CD8-positive, alpha-beta memory T cell (primary cell): ENCODE data around the gene BEGAIN. TPM values are rescaled to one million over a fixed set of nuclear protein-coding genes. Genes with fewer than 3 reads are reported as not detected.

Source experiments
- CTCF ChIA-PET: fragments of 350-600 bp; sonication (Branson Sonifier 250); formaldehyde crosslinking; loops from one replicate; lab custom pipeline; 2021; ENCODE audit warnings: antibody characterized with exemption; lab: Charles Lee
- POLR2A ChIA-PET: fragments of 350-600 bp; sonication (Branson Sonifier 250); formaldehyde crosslinking; loops from one replicate; lab custom pipeline; 2021; ENCODE audit warnings: antibody characterized with exemption; lab: Charles Lee
- DNase-seq, 5 donors: peaks; one replicate each; pipeline versions ENCODE4 v3.0.0 to v3.0.0-alpha.2; 2020 to 2022; ENCODE audit warnings: mixed read lengths in 1 of 5
- H3K27ac ChIP-seq: one replicate; pipeline ENCODE4 v1.7.0; 2013; ENCODE audit warnings: low read depth, mild to moderate bottlenecking, low read length, moderate library complexity
- H3K27me3 ChIP-seq: 2 replicates; pipeline ENCODE4 v1.7.0; 2013; ENCODE audit warnings: low read length, mild to moderate bottlenecking; ENCODE audit not compliant: insufficient read depth, poor library complexity, severe bottlenecking
- H3K36me3 ChIP-seq: 2 replicates; pipeline ENCODE4 v1.7.0; 2013; ENCODE audit warnings: mild to moderate bottlenecking, low read length, moderate library complexity; ENCODE audit not compliant: insufficient read depth
- H3K4me1 ChIP-seq: 2 replicates; pipeline ENCODE4 v1.7.0; 2013; ENCODE audit warnings: mild to moderate bottlenecking, low read length, moderate library complexity; ENCODE audit not compliant: insufficient read depth
- H3K4me3 ChIP-seq: 2 replicates; pipeline ENCODE4 v1.7.0; 2013; ENCODE audit warnings: mild to moderate bottlenecking, low read length
- H3K9me3 ChIP-seq: 2 replicates; pipeline ENCODE4 v1.7.0; 2013; ENCODE audit warnings: mild to moderate bottlenecking, low read length
- H3K27ac Mint-ChIP-seq, 8 donors: one replicate each; pipeline ENCODE4 v1.8.0; 2020 to 2021; ENCODE audit warnings: mixed read lengths in 8 of 8, mild to moderate bottlenecking in 6 of 8, inconsistent platforms in 3 of 8, moderate library complexity in 3 of 8
- H3K27me3 Mint-ChIP-seq, 2 donors: one replicate each; pipeline ENCODE4 v1.8.0; 2020 to 2021; ENCODE audit warnings: mixed read lengths in 2 of 2, mild to moderate bottlenecking in 1 of 2, moderate library complexity in 1 of 2
- H3K36me3 Mint-ChIP-seq, 3 donors: one replicate each; pipeline ENCODE4 v1.8.0; 2020 to 2021; ENCODE audit warnings: mixed read lengths in 3 of 3, inconsistent platforms in 1 of 3, mild to moderate bottlenecking in 1 of 3
- H3K4me1 Mint-ChIP-seq, 3 donors: one replicate each; pipeline ENCODE4 v1.8.0; 2020 to 2021; ENCODE audit warnings: mixed read lengths in 3 of 3, inconsistent platforms in 1 of 3, mild to moderate bottlenecking in 1 of 3
- H3K4me3 Mint-ChIP-seq, 7 donors: one replicate each; pipeline ENCODE4 v1.8.0; 2020 to 2021; ENCODE audit warnings: mixed read lengths in 7 of 7, mild to moderate bottlenecking in 6 of 7, moderate library complexity in 4 of 7, inconsistent platforms in 2 of 7
- H3K9me3 Mint-ChIP-seq, 5 donors: one replicate each; pipeline ENCODE4 v1.8.0; 2020 to 2022; ENCODE audit warnings: mixed read lengths in 5 of 5, mild to moderate bottlenecking in 3 of 5, moderate library complexity in 2 of 5, inconsistent platforms in 1 of 5
- polyA plus RNA-seq: library from polyadenylated mRNA; unstranded; fragments of 300-500 nt; fragmentation: Illumina TruSeq; gene quantifications from one replicate; pipeline ENCODE4 v1.2.3, GENCODE V29; 2021
- total RNA-seq, 2 experiments: library from RNA; stranded (reverse); gene quantifications; one replicate each; pipeline ENCODE4 v1.2.3, GENCODE V29; 2021

The BEGAIN gene
- total and polyA plus RNA-seq, 3 experiments from 2014 or later, result 0.26 to 2.4 (median 2.4) TPM

DNA sequence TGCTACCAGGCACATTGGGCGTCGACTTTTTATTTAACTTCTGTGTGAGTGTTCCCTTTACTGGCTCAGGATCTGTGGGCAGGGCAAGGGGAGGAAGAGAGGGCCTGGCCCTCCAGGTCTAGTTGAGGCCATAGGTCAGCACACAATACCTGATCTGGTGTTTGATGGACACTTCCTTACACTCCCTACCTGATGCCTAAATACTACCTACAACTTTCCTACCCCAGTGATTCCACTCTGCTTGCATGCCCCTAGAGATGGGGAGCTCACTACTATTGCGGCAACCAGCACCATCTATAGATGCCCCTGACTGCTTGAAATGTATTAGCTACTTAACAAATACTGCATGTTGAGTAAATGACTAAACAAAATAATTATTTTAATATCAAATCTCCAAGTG is 20.8 kb upstream of the BEGAIN start:
- Histone ChIP-seq H3K4me1 (no peaks in the 10 kb centered on the region), H3K27me3 (no peaks in the 10 kb centered on the region), H3K4me3 (no peak overlapping the region), H3K9me3 (no peaks in the 10 kb centered on the region), H3K27ac (no peak overlapping the region), H3K36me3 (no peaks in the 10 kb centered on the region)
- POLR2A ChIA-PET, result no interaction called here
- no peak overlapping the region for H3K4me3 Mint-ChIP-seq
- CTCF ChIA-PET, result no interaction called here
- H3K36me3 Mint-ChIP-seq, result no peaks in the 10 kb centered on the region
- no peaks in the 10 kb centered on the region for H3K4me1 Mint-ChIP-seq
- DNase-seq, result no peak
- peaks cover 3 to 14% of the 10 kb centered on the region in 2 donors for H3K27me3 Mint-ChIP-seq
- peaks cover 0 to 6% (median 2%) of the 10 kb centered on the region in 5 donors for H3K9me3 Mint-ChIP-seq
- H3K27ac Mint-ChIP-seq, result no peak overlapping the region

DNA sequence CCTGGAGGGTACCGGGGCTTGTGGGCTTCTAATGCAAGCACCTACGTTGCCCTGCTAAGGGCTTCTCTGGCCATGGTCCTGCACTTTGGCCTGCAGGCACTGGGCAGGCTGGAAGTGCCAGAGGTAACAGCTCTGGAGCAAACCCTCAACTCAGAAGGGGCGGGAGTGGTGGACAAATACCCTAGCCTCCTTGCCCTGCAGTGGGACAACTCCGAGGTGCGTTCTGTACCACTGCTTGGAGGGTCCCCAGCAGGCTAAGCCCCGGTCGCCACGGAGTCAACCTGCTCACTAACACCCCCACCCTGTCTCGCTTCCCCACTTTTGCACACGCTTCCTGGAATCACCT is 20.4 kb upstream of the BEGAIN start:
- POLR2A ChIA-PET, result no interaction called here
- DNase-seq, result no peak
- Mint-ChIP-seq H3K36me3 (no peaks in the 10 kb centered on the region), H3K4me3 (no peak overlapping the region), H3K9me3 (peaks cover under 1 to 9% (median 4%) of the 10 kb centered on the region in 5 donors), H3K27ac (no peak overlapping the region), H3K27me3 (peaks cover 5 to 16% of the 10 kb centered on the region in 2 donors), H3K4me1 (no peaks in the 10 kb centered on the region)
- CTCF ChIA-PET, result no interaction called here
- Histone ChIP-seq H3K36me3 (no peaks in the 10 kb centered on the region), H3K4me1 (no peaks in the 10 kb centered on the region), H3K4me3 (no peak overlapping the region), H3K9me3 (no peaks in the 10 kb centered on the region), H3K27ac (no peak overlapping the region), H3K27me3 (no peaks in the 10 kb centered on the region)

DNA sequence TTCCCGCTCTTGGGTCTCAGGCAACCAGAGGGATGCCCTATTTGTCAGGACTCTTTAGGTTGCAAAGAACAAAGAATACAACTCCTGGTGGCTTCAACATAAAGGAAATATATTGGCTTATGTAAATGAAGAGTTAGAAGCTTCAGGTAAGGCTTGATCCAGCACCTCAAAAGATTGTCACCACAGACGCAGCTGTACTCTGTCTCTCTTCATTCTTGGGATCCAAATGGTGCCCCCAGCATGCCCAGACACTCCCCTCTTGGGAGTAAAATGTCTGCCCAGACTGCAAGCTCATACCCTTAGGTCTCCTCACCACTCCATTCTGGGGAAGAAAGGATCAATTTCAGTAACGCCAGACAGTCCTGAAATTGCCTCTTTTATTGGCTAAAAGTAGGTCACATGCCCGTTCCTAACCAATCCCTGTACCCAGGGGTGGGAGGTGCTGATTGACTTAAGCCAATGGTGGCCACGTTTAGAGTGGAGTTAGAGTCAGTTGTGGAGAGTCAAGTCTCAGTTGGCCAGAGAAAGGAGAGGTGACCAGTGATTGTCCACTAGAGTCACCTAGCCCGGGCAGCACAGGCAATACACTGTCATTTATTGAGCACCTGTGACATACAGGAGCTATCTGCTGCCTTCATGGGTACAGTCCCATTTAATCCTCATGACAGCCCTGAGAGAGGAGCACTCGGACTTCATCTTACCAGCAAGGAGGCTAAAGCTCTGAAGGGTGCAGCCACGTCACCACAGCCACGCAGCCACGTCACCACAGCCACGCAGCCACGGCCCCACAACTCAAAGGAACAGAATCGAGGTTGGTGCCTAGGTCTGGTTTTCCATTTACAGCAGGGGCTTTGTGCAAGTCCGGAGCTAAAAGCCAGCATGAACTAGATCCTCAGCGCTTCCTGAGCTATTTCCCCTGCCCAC is 19.7 kb upstream of the BEGAIN start:
- no peak overlapping the region for H3K4me3 ChIP-seq
- H3K27me3 ChIP-seq, result no peaks in the 10 kb centered on the region
- H3K9me3 ChIP-seq, result peaks cover under 1% of the 10 kb centered on the region
- H3K27ac Mint-ChIP-seq, result peak overlapping the region in 1 of 8 donors; percentile 82
- H3K4me1 Mint-ChIP-seq, result no peaks in the 10 kb centered on the region
- no peak overlapping the region for H3K4me3 Mint-ChIP-seq
- POLR2A ChIA-PET, result no interaction called here
- no peaks in the 10 kb centered on the region for H3K36me3 ChIP-seq
- peaks cover 7 to 15% (median 10%) of the 10 kb centered on the region in 5 donors for H3K9me3 Mint-ChIP-seq
- H3K27me3 Mint-ChIP-seq, result peaks cover 8 to 23% of the 10 kb centered on the region in 2 donors
- peaks cover 0 to 2% (median 0%) of the 10 kb centered on the region in 3 donors for H3K36me3 Mint-ChIP-seq
- no peaks in the 10 kb centered on the region for H3K4me1 ChIP-seq
- DNase-seq, result no peak
- CTCF ChIA-PET, result no interaction called here
- no peak overlapping the region for H3K27ac ChIP-seq

DNA sequence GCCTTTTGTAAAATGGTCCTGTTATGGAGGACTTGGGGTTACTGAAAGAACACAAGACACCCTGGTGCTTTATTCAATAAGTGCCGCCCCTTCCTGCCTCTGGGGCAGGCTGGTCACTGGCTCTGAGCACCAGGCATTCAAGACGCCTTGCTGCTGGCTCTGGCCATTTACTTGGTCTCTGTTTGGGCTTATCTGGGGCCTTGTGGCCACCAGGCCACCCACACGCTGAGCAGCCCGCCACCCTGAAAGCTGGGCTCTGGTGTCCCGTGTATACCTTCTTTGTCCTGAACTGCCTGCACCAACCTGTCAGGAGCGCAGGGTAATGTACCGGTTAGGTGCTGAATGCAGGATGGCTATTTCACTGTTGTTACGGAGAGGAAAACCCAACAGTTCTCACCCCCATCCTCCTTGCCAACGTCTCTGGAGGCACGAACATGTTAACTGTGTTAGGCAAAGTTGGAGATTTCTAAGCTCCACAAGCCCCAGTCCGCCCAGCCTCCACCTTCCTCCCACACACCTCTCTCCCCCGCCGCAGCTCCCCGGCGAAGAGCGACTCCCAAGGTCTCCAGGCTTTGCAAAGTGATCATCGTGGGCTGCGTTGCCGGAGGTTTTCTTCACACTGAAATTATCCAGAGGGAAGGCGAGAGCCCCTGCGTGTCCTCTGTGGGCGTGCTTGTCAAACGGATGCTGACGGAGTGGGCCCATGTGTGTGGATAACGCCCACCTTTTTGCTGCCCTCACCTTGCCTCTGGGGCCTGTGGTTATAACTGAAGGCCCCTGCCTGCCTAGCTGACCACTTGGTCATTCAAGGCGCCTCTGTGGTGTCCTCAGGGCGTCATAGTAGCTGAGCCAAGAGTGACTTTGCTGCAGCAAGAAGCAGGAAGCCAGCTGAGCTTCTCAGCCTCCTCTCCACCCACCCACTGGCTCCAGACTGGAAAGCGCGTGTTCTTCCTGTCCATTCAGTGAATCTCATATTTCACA is 18.8 kb upstream of the BEGAIN start:
- no peak overlapping the region for H3K27ac Mint-ChIP-seq

DNA sequence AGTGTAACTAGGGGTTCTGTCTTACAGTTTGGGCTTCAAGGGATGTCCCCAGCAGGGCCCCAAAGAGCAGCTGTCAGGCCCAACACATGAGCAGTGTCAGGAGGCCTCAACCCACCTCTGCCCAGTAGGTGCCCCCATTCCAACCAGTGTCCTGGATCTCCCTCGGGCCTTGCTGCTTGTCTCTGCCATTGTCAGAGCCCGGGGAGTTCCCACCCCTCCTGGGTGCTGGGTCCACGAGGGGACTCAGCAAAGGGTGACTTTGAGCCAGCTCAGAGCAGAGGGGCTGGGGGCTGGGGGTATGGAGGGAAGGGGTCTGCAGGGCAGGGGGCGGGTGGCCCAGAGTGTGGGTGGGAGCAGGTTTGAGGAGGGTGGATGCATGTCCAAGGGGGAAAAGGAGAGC is 18.0 kb upstream of the BEGAIN start:
- H3K27me3 Mint-ChIP-seq, result peaks cover 11 to 32% of the 10 kb centered on the region in 2 donors
- H3K9me3 ChIP-seq, result peaks cover 4% of the 10 kb centered on the region
- no peak for DNase-seq
- H3K27ac Mint-ChIP-seq, result no peak overlapping the region
- peaks cover 20 to 30% (median 21%) of the 10 kb centered on the region in 5 donors for H3K9me3 Mint-ChIP-seq
- no peak overlapping the region for H3K4me3 Mint-ChIP-seq
- H3K36me3 Mint-ChIP-seq, result peaks cover 0 to 2% (median 1%) of the 10 kb centered on the region in 3 donors
- ChIA-PET CTCF (no interaction called here), POLR2A (no interaction called here)
- H3K27me3 ChIP-seq, result no peaks in the 10 kb centered on the region
- no peaks in the 10 kb centered on the region for H3K36me3 ChIP-seq
- H3K27ac ChIP-seq, result no peak overlapping the region
- H3K4me1 ChIP-seq, result no peaks in the 10 kb centered on the region
- no peak overlapping the region for H3K4me3 ChIP-seq
- H3K4me1 Mint-ChIP-seq, result no peaks in the 10 kb centered on the region

More for the DNA sequence above, 18.8 kb upstream of the BEGAIN start:
- no peaks in the 10 kb centered on the region for H3K4me1 Mint-ChIP-seq
- H3K36me3 Mint-ChIP-seq, result peaks cover 0 to 2% (median 1%) of the 10 kb centered on the region in 3 donors
- no peak for DNase-seq
- Histone ChIP-seq H3K4me3 (no peak overlapping the region), H3K27me3 (no peaks in the 10 kb centered on the region), H3K27ac (no peak overlapping the region), H3K4me1 (no peaks in the 10 kb centered on the region), H3K9me3 (peaks cover 4% of the 10 kb centered on the region), H3K36me3 (no peaks in the 10 kb centered on the region)
- H3K27me3 Mint-ChIP-seq, result peaks cover 8 to 28% of the 10 kb centered on the region in 2 donors
- no peak overlapping the region for H3K4me3 Mint-ChIP-seq
- POLR2A ChIA-PET, result no interaction called here
- peaks cover 16 to 24% (median 17%) of the 10 kb centered on the region in 5 donors for H3K9me3 Mint-ChIP-seq
- CTCF ChIA-PET, result no interaction called here

DNA sequence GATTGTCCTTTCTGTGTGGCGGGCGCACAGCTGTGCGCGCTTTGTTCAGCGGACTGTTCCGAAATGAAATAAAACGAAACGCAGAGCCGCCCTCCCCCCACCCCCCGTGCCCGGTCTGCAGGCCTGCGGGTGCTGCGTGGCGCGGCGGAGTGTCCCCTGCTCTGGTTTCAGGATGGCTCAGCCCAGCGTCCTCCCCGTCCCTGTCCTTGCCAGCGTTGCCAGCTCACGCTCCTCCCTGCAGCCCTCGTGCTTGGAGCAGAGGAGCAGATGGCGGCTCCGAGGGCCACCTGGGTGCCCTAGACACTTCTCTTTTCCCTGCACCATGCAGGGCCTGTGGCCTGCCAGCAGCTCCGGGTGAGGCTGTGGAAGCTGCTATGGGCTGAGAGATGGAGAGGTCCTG is 17.5 kb upstream of the BEGAIN start:
- Histone ChIP-seq H3K4me3 (no peak overlapping the region), H3K27ac (no peak overlapping the region), H3K36me3 (no peaks in the 10 kb centered on the region), H3K4me1 (no peaks in the 10 kb centered on the region), H3K27me3 (no peaks in the 10 kb centered on the region), H3K9me3 (peaks cover 4% of the 10 kb centered on the region)
- no peak for DNase-seq
- Mint-ChIP-seq H3K4me3 (no peak overlapping the region), H3K36me3 (peaks cover 0 to 2% (median 1%) of the 10 kb centered on the region in 3 donors), H3K9me3 (peaks cover 20 to 30% (median 21%) of the 10 kb centered on the region in 5 donors), H3K4me1 (no peaks in the 10 kb centered on the region), H3K27ac (no peak overlapping the region), H3K27me3 (peaks cover 11 to 32% of the 10 kb centered on the region in 2 donors)
- POLR2A ChIA-PET, result no interaction called here
- CTCF ChIA-PET, result no interaction called here

DNA sequence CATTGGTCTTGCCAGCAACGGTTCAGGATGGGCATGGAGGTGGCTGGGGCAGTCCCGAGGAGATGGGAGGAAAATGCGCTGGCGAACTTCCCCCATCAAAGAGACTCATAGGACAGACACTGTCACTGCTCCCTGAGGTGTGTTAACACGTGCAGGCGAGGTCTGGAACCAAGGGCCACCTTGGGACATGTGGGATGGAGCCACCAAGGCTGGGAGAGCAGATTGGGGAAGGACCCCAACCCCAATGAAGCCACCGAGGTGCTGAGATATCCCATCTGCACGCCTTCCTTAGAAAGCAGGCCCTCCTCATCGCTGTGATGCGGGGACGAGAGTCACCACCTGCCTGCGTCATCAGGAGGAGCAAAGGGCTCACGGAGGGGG is 16.9 kb upstream of the BEGAIN start:
- no peak for DNase-seq
- Mint-ChIP-seq H3K27me3 (peaks cover 10 to 31% of the 10 kb centered on the region in 2 donors), H3K27ac (no peak overlapping the region), H3K4me1 (no peaks in the 10 kb centered on the region), H3K9me3 (peaks cover 20 to 30% (median 21%) of the 10 kb centered on the region in 5 donors), H3K36me3 (peaks cover 0 to 2% (median 1%) of the 10 kb centered on the region in 3 donors), H3K4me3 (no peak overlapping the region)
- Histone ChIP-seq H3K4me1 (no peaks in the 10 kb centered on the region), H3K4me3 (no peak overlapping the region), H3K36me3 (no peaks in the 10 kb centered on the region), H3K27ac (no peak overlapping the region), H3K27me3 (no peaks in the 10 kb centered on the region), H3K9me3 (peaks cover 4% of the 10 kb centered on the region)
- ChIA-PET CTCF (no interaction called here), POLR2A (no interaction called here)
